NCI-H345 (cell line): ENCODE data around the gene BABAM1.
"Not testable (repeated sequence)": the region's sequence is repeated elsewhere in the genome, so short reads cannot be mapped to it uniquely, and the experiment has no call there.

Experiments used
- DNase-seq: peaks from one replicate; lab custom pipeline; 2025; lab: John Stamatoyannopoulos, UW

The BABAM1 gene

DNA sequence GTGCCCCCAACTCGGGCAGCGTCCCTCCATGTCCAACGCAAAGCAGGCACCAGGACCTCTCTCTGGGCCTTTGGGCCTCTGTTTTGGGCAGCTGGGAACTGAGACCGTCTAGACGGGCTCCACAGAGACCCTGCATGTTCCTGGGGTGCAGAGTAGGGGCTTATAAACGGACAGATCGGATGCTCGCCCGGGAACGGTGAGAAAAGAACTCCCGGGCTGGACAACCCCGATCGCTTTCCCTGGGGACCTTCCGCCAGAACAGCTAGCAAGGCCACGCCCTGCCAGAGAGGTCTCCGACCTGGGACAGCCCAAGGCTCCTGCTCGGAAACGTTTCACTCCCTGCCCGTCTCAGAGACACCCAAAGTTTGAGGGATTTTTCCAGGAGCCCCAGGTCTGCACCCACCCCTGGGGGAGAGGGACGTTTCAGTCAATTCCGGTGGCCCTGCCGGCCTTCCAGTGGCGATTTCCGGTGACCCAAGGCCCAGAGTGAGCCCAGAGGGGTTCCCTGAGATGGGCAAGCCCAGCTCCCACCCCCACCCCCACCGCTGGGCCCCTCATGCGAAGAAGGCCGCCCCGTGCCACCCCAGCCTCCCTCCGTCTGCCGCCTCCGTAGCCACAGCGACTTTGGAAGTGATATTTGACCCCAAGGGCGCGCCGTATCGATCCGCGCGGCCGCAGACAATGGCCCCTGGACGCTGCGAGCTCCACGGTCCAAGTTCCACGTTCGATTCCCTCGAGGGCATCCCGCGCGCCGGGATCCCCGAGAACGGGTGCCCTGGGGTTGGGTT, 23.2 kb upstream of the BABAM1 start:
- DNase-seq = no peak

DNA sequence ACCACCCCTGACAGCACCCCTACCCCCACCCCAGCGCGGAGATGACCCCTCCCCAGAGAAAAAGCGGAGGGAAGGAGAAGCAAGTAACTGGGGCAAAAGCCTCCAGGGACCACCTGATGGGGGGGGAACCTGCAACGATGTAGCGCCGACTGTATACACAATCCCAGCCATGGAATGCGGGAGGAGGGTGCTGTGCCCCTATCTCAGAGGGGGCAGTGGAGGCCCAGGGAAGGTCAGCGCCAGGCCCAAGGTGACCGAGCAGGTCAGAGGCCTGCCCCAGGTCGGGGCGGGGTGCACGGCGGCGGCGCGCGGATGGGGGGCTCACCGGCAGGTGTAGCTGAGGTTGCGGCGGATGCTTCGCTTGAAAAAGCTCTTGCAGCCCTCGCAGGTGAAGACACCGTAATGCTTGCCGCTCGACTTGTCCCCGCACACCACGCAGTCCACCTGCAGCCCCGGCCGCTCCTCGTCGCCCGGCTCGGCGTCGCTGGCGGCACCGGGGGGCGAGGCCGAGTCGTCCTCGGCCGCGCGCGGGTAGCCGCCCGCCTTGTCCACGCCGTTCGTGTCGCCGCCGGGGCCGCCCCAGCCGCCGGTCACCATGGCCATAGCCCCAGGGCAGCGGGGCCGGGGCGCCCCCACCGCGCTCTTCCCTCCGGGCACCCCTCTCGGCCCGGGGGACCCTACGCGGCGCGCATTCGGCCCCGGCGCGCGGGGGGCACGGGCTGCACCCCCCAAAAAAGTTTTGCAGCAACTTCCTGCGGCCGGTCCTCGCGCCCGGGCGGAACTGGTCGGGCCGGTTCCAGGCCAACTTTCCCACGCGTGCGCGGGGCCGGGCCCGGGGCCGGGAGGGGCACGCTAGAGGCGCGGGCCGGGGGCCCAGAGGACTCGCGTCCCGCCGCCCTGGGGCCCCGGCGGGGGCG, 22.4 kb upstream of the BABAM1 start:
- no peak for DNase-seq

DNA sequence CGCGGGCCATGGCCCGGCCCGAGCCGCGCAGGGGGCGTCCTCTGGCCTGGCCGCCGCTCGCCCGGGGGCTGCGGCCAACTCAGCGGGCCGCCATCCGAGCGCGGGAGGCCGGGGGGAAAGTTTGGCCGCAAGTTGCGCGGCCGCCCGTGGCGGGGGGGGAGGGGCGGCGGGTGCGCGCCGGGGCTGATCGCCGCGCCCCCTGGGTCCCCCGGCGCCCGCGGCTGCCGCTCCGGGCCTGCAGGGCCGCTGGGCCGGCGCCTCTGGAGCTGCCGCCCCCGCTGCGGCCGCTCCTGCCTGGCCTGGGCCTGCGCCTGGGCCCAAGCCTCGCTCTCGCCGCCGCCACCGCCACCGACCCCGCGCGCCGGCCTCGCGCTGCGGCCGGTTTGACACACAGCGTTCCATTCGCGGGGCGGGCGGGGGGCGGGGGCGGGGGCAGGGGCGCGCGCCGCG, 21.7 kb upstream of the BABAM1 start, which contains the start of gene NR2F6:
Gene NR2F6 (minus strand): TSS at position 385 of the 450 bp plus-strand sequence. CDS start 699 bp downstream, outside the sequence.
- DNase-seq = no peak

DNA sequence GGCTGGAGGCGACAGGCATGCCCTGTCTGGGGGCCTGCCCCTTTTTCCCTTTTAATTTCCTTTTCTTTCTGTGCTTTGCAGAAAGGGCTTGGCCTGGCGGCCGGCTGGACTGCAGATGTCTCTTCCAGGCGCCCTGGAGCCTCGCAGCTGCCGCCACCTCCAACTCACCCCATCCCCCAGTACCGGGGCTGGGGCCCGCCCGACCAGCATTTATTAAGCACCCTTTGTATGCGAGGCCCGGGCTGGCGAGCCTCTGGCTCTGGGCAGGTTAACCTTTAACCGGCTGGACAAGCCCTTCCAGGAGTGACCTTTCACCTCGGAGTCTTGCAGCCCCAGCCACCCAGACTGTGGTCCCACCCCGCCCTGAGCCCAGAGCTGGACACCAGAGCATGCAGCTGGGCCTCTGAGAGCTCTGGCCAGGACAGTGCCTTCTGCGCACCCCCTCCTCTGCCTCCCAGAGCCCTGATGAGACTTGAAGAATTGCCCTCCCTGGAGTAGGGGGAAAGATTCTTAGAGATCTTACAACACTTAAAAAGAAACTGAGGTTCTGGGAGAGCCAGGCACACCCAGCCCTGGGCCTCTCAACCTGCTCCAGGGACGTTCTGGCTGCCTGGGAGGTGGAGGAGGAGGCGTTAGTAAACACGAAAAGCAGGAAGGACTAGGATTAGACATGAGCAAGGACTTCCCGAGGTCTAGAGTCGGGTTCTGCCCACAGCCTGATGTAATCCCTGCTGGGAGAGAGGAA, 20.4 kb upstream of the BABAM1 start:
- no peak for DNase-seq

DNA sequence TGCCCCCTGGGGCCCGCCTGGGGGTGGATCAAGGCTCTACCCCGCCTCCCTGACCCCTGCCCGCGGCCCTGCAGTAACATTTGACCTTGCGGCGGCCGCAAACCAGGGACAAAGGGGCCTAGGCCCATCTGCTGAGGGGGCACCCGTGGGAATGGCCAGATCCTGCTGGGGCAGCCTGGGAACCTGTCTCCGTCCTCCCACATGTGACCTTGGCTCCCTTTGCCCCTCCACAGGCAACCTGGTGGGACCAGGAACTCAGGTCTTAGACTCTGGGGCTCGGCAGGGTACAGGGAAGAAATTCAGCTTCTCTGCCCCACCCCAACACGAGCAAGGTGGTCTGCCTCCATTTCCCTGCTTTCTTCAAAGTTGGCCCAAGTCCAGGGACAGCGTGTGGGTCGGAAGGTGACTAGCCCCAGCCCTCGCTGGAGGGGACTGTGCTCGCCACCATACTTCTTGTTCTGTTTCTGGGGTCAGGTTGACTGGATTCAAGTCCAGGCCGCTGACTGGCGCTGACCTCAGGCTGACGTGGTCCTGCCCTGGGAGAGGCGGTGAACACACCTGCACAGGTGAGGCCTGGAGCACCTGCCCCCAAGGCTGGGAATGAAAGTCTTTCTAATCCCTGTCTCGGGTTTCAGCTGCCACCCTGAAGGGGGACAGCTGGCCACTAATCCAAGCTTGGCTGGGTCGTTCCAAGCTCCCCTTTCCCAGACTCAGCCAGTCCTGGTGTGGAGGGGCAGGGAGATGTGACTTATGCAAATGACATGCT, 19.0 kb upstream of the BABAM1 start:
- DNase-seq = no peak

DNA sequence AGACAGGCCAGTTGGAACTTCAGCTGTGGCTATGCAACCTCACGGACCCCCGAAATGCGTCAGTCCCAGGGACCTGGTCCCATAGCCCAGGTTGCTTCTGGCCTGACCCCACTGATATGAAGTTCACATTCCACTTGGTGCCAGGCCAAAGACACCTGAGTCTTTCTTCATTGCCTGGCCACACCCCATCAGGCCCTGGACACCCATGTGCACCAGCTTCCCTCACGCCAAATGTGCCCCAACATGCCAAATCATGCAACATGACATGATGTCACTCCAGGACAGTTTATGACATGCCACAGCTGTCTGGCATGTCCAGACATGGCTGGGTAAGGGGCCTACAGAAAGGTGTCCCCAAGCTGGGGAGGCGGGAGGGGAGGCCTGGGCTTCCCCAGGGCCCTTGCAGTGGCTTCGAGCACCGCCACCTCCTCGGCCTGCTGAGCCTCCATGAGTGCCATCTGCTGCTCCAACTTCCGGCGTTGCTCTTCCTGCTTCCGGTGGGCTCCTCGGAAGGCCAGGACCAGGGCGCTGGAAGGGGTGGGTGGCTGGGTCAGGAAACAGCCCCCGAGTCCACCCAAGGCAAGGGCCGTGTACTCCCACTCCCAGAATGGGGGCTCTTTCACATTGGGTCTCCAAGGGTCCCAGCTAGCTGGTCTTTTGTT, 17.2 kb upstream of the BABAM1 start:
- no peak for DNase-seq

DNA sequence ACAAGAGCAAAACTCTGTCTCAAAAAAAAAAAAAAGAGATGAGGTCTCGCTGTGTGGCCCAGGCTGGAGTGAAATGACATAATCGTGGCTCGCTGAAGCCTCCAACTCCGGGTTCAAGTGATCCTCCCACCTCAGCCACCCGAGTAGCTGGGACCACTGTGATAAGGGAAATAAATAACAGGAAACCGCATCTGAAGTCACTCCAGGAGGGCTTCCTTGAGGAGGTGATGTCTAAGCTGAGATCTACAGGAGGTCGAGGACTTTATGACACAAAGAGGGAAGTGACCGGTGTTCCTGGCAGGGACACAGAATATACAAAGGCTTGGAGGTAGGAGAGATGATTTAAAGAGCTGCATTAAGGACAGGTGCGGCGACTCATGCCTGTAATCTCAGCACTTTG, 12.6 kb upstream of the BABAM1 start:
- no peak for DNase-seq

DNA sequence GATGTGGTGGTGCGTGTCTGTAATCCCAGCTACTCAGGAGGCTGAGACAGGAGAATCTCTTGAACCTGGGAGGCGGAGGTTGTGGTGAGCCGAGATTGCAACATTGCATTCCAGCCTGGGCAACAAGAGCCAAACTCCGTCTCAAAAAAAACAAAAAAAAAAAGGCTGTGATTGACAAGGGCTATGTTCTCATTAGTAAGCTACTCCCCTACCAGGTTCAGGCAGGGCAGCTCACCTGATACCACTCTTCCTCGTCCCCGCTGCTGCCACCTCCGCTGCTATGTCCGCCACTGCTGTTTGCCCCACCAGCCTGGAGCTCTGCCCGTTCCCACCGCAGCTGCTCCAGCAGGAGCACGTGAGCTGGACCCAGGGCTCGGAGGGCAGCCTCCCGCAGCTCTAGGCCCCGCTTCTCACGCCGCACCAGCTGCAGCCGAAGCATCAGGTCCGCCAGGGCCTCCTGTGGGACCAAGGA, 12.1 kb upstream of the BABAM1 start:
- DNase-seq = no peak

DNA sequence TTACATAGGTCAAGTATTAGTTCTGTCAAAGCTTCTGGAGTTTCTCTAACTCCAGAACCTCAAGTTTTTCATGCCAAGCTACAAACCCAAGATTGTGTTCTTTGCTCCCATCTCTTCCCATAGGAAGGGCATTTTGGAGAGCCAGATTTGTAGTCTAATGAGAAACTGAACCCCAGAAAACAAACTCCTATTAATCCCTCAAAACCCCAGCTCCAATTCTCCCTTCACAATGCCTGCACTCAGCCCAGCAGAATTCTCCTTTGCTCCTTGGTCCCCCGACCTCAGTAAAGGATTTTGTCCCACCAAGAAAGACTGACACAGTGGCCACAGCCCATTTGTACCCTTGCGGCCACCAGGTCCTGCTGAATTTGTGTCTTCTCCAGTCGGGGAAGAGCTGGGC, 11.1 kb upstream of the BABAM1 start:
- DNase-seq = no peak

DNA sequence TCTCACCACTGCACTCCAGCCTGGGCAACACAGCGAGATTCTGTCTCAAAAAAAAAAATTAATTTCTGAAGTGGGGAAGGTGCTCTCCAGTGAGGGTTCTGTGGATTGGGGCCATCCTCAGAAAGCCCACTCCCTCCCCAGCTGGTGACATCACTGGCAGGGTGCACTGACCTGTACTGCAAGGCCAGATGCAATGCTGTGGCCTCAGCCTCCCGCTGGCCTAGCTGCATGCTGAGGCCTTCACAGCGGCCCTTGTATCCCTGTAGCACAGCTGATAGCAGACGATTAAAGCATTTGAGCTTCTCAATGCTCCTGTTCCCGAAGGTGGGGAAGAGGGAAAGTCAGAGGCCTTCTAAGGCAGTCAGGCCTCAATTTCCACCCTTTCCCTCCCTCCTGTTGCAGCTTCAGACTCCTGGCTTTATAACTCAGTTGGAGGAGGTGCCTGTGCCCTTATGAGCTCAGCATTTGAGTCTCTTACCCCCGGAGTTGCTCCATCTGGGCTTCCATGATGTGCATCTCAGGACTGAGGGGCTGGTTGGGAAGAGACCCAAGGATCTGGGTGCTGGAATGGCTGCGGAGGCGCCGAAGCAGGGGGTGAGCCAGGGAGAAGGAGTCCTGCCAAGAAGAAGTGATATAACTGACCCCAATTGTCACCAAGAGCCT, 8.0 kb upstream of the BABAM1 start:
- no peak for DNase-seq

DNA sequence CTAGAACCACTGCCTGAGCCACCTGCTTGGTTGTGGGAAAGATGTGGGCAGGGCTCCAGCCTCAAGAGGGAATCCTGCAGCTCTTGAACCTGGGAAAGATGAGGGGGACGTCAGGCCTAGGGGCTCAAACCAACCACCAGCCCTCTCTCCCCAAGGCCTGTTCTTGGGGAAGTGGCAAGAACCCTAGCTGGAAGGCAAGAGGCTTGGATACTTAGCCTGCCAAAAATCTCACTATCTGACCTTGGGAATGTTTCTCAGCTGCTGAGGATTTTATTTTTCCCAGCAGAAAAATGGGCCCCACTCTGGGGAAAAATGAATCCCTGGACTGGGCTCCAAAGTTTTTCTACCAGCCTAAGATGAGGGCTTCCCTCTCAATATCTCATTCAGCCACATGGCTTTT, 7.3 kb upstream of the BABAM1 start:
- DNase-seq = no peak

DNA sequence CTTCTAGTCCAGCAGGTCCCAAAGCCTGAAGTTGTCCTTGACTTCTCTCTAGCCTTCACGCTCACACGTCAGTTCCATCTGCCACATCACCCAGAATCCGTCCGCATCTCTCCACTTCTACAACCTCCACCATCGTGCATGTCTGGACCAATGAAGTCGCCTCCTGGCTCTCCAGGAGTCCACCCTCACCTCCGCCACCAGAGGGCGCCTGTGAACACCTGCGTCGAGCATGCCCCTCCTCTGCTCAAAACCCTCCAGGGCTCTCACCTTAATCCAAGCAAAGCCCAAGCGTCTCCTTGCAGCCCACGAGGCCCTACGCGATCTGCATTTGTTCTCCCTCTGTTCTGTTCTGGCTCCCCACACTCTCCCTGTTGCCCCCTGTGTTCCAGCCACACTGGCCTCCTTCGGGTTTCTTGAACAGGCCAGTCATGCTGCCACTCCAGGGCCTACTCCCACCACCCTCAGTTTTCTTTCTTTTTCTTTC, 6.4 kb upstream of the BABAM1 start:
- peak; percentile 74 for DNase-seq

DNA sequence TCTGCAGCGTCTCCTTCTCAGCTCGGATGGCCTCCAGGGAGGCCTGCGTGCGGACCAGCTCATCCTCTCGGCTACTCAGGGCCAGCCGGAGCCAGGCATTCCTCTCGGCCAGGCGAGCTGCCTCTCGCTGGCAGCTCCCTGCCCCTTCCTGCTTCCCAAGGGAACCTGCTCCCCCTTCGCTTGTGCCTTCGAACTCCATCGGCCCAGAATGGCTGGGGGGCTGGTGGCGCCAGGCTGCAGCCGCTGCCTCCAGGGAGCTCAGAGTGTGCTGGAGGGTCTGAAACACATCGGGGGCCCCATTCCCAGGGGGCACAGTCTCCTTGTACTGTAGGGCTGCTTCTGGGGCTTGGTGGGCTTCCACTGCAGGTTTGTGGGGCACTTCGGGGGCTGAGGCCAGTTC, 4.7 kb upstream of the BABAM1 start:
- no peak for DNase-seq

DNA sequence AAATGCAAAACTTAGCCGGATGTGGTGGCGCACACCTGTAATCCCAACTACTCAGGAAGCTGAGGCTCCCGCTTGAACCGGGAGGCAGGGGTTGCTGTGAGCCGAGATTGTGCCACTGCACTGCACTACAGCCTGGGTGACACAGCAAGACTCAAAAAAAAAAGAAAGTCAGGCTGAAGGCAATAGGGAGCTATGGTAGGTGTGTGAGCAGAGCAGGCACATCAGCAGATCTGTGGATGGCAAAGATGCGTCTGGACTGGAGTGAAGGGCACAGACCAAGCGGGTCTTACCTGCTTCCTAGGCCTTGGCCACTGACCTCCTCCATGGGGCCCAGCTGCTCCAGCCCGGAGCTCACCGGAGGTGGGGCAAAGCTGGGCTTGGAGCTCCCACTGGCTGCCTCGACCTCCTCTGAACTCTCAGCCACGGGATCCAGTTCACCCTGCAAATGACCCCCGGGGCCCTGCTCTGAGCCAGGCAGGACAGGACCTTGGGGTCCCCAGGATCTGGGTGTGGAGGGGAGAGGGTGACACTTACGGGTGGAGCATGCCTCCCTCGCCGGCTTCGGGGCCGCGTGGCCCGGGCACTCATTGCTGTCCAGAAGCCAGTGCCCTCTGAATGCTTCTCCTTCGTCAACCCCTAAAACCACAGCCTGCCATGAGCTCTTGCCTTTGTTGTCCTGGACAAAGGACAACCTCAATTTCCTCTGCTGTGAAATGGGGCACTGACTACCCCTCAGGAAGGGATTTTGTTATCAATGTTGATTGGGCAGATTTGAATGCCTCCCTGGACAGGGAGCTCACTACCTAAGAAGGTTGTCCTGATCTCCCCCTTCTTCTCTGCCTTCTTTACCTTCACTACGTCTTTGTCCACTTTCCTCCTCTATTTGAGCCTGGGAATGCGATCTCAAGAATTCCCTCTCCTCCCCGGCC, 3.3 kb upstream of the BABAM1 start:
- no peak for DNase-seq

DNA sequence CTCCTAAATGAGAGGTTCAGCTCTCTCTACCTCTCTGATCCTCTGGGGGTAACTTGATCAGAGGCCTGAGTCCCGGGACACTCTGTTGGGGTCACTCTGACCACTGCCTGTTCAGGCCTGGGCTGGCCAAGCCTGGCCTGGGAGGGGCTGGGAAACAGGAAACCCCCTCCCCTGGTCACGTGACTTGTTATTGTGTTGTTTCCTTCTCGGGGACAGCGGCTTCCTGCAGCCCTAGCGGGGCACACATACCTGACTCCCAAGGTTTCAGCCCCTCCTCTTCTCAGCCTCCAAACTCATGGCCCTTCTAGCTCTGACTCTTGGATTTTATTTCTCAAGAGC, 2.6 kb upstream of the BABAM1 start, which contains the start of gene USHBP1:
Gene USHBP1 (minus strand): TSS at position 105 of the 339 bp plus-strand sequence. CDS start 446 bp downstream, outside the sequence.
- no peak for DNase-seq

DNA sequence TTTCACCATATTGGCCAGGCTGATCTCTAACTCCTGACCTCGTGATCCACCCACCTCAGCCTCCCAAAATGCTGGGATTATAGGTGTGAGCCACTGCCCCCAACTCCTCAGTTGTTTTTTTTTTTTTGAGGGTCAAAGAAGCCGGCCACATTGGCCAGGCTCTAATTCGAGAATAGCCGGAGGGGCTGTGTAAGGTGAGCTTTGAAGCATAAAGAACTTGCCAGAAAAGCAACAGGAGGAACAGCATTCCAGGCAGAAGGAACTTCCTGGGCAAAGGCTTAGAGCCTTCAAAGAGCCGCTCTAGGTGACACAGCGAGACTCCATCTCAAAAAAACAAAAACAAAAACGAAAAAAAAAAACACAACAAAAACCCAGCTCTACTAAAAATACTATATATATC, 1.2 kb upstream of the BABAM1 start:
- DNase-seq = no peak

DNA sequence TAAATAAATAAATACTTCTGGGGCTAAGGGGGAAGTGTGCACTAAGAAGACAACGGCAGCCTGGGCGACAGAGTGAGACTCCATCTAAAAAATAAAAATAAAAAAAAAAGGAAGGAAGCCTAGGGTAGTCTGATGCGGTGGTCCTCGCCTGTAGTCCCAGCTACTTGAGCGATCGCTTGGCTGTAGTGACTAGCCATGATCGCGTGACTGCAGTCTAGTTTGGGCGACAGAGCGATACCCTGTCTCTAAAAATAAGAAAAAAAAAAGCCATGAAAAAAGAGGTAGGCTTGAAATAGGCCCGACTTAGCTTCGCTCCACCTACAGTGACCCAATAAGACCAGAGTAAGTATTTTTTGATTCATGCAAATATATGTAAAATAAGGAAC, 661 bp upstream of the BABAM1 start:
- DNase-seq = no peak

DNA sequence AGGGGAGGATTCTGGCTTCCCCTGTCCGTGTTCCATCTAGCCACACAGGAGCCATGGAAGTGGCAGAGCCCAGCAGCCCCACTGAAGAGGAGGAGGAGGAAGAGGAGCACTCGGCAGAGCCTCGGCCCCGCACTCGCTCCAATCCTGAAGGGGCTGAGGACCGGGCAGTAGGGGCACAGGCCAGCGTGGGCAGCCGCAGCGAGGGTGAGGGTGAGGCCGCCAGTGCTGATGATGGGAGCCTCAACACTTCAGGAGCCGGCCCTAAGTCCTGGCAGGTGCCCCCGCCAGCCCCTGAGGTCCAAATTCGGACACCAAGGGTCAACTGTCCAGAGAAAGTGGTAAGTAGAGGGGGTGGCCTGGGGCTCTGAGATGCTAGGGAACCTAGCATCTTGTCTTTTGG, 1.5 kb downstream of the BABAM1 start:
- DNase-seq = no peak

DNA sequence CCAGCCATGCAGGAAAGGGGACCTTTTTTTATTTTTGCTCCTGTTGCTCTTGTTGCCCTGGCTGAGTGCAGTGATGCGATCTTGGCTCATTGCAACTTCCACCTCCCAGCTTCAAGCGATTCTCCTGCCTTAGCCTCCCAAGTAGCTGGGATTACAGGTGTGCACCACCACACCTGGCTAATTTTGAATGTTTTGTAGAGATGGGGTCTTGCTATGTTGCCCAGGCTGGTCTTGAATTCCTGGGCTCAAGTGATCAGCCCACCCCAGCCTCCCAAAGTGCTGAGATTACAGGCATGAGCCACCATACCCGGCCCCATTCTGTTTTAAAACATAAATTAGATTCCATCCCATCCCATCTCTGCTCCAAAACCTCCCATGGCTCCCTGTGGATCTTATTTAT, 7.6 kb downstream of the BABAM1 start:
- not testable (repeated sequence) for DNase-seq
